HG03175 (cell line): ENCODE results near the gene NDST4.
A peak's percentile ranks its signal among the peaks of the same experiment; 100 is the strongest.

Source experiments
- ATAC-seq: cut with Tn5 transposase; IDR thresholded peaks from one replicate; pipeline ENCODE4 v1.9.1; 2021; ENCODE audit warnings: mild to moderate bottlenecking, moderate library complexity; ENCODE audit not compliant: unreplicated experiment

Gene NDST4

GRCh38 chr4:114807759-114808404, 305.5 kb downstream of the NDST4 start:
- peak; percentile 99 for ATAC-seq

GRCh38 chr4:114807357-114807756, 306.1 kb downstream of the NDST4 start:
- ATAC-seq = peak; percentile 7

- no peak for ATAC-seq
Observed at GRCh38 chr4:114791976-114792375, 321.4 kb downstream of the NDST4 start.

GRCh38 chr4:114785570-114785969, 327.9 kb downstream of the NDST4 start:
- no peak for ATAC-seq

- no peak for ATAC-seq
Observed at GRCh38 chr4:114783215-114783595, 330.2 kb downstream of the NDST4 start.

- no peak for ATAC-seq
Observed at GRCh38 chr4:114782415-114783214, 330.8 kb downstream of the NDST4 start.

- ATAC-seq = no peak
Observed at GRCh38 chr4:114780205-114780604, 333.2 kb downstream of the NDST4 start.
